Upper lobe of left lung (tissue), 6 donors: ENCODE data around the gene ZNF273. TPM values are rescaled to one million over a fixed set of nuclear protein-coding genes. Genes with fewer than 3 reads are reported as not detected.

Experiments used
- ATAC-seq, 2 donors: fragments of 200-7000 bp; cut with Tn5 transposase; one replicate each; pipeline ENCODE4 v1.9.1; 2022; ENCODE audit warnings: mild to moderate bottlenecking in 2 of 2, moderate library complexity in 2 of 2; ENCODE audit not compliant: low FRiP score in 2 of 2
- DNase-seq, 2 donors: peaks; one replicate each; pipeline ENCODE4 v3.0.0-alpha.2; 2019 to 2020
- H3K27ac ChIP-seq, 4 donors: fragments of 200-600 bp; sonication (generic); one replicate each; pipeline ENCODE4 v1.5.1; 2016 to 2019
- H3K27me3 ChIP-seq, 4 donors: fragments of 200-600 bp; sonication (generic); one replicate each; pipeline ENCODE4 v1.5.1; 2017 to 2019
- H3K36me3 ChIP-seq, 4 donors: fragments of 200-600 bp; sonication (generic); one replicate each; pipeline ENCODE4 v1.5.1; 2016 to 2019
- H3K4me1 ChIP-seq, 4 donors: fragments of 200-600 bp; sonication (generic); one replicate each; pipeline ENCODE4 v1.5.1; 2018 to 2019
- H3K4me3 ChIP-seq, 4 donors: fragments of 200-600 bp; sonication (generic); one replicate each; pipeline ENCODE4 v1.5.1; 2017 to 2019; ENCODE audit warnings: mild to moderate bottlenecking in 2 of 4, moderate library complexity in 1 of 4
- H3K9me3 ChIP-seq, 4 donors: fragments of 200-600 bp; sonication (generic); one replicate each; pipeline ENCODE4 v1.5.1; 2018 to 2019
- EP300 ChIP-seq, 4 donors: sonication (generic); formaldehyde crosslinking; IDR thresholded peaks; one replicate each; pipeline ENCODE4 v1.5.1; 2017; ENCODE audit warnings: antibody characterized with exemption in 4 of 4, control low read depth in 2 of 4
- POLR2A ChIP-seq, 4 donors: fragments of 450-650 bp; IDR thresholded peaks; one replicate each; pipeline ENCODE4 v1.5.1; 2016 to 2017; ENCODE audit warnings: antibody characterized with exemption in 4 of 4, mild to moderate bottlenecking in 2 of 4
- POLR2AphosphoS5 ChIP-seq, 2 donors: sonication (generic); formaldehyde crosslinking; IDR thresholded peaks; one replicate each; pipeline ENCODE4 v1.5.1; 2017; ENCODE audit warnings: antibody characterized with exemption in 2 of 2
- WGBS, 2 donors: methylation state at CpG; one replicate each; pipeline ENCODE4 v1.1.5; 2017 to 2018; 5-methylcytosine and 5-hydroxymethylcytosine counted together
- total RNA-seq, 6 donors: library from RNA; depleted of rRNA in 4 of 6; stranded (reverse); fragments of >200 nt in 4 of 6; gene quantifications; one replicate each; pipeline versions ENCODE4 v1.1.0 to v1.2.1, GENCODE V29; 2016 to 2021
- TF ChIP-seq, protein P1 (sequence below), 6 experiments: fragments of 450-650 bp in 4 of 6; fragments of 200-600 bp in 2 of 6; sonication (generic) in 2 of 6; IDR thresholded peaks; one replicate each; pipeline ENCODE4 v1.5.1; 2016 to 2019; ENCODE audit warnings: antibody characterized with exemption in 6 of 6
- donor health status: DM: no; HTN: no; CAD: no; lungs with moderate emphysema.
- donor health status: DM: no; HTN: yes; CAD: no; lungs with severe emphysema.

Gene ZNF273
- total RNA-seq, 6 donors from 2014 or later: 3.2 to 29.6 (median 7.6) TPM

DNA sequence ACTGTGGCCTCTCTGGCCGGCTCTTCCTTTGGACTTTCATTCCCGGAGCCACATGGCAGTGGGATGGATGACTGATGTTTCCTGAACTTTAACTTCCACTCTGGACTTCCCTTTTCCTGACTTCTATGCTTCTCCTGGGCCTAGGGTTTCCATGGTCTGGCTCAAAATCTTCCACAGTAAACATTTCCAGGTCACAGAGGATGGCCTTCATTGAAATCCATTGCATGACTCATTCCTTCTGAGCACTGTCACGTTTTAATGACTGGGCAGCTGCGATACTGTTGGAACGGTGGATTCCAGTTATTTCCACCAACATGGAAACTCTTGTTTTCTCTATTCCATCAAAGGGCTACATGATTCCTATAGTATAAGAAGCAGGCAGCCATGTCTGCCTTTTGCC lies 24.4 kb upstream of the ZNF273 start:
- ATAC-seq: no peak
- Histone ChIP-seq H3K9me3 (no peaks in the 10 kb centered on the region), H3K27me3 (no peaks in the 10 kb centered on the region), H3K4me1 (peaks cover 0 to 24% (median 5%) of the 10 kb centered on the region in 4 donors), H3K27ac (no peak overlapping the region), H3K36me3 (no peaks in the 10 kb centered on the region), H3K4me3 (no peak overlapping the region)
- no peak for DNase-seq
- WGBS, 2 donors: 75 to 89% methylated on average over 5 of the region's 5 CpGs
- no peak for TF ChIP-seq POLR2A (IDR thresholded peaks at IDR 0.05)
- no peak for TF ChIP-seq POLR2AphosphoS5 (IDR thresholded peaks at IDR 0.05)
- no peak for TF ChIP-seq EP300 (IDR thresholded peaks at IDR 0.05)
- TF ChIP-seq, protein P1, sequence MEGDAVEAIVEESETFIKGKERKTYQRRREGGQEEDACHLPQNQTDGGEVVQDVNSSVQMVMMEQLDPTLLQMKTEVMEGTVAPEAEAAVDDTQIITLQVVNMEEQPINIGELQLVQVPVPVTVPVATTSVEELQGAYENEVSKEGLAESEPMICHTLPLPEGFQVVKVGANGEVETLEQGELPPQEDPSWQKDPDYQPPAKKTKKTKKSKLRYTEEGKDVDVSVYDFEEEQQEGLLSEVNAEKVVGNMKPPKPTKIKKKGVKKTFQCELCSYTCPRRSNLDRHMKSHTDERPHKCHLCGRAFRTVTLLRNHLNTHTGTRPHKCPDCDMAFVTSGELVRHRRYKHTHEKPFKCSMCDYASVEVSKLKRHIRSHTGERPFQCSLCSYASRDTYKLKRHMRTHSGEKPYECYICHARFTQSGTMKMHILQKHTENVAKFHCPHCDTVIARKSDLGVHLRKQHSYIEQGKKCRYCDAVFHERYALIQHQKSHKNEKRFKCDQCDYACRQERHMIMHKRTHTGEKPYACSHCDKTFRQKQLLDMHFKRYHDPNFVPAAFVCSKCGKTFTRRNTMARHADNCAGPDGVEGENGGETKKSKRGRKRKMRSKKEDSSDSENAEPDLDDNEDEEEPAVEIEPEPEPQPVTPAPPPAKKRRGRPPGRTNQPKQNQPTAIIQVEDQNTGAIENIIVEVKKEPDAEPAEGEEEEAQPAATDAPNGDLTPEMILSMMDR (IDR thresholded peaks at IDR 0.05): no peak

DNA sequence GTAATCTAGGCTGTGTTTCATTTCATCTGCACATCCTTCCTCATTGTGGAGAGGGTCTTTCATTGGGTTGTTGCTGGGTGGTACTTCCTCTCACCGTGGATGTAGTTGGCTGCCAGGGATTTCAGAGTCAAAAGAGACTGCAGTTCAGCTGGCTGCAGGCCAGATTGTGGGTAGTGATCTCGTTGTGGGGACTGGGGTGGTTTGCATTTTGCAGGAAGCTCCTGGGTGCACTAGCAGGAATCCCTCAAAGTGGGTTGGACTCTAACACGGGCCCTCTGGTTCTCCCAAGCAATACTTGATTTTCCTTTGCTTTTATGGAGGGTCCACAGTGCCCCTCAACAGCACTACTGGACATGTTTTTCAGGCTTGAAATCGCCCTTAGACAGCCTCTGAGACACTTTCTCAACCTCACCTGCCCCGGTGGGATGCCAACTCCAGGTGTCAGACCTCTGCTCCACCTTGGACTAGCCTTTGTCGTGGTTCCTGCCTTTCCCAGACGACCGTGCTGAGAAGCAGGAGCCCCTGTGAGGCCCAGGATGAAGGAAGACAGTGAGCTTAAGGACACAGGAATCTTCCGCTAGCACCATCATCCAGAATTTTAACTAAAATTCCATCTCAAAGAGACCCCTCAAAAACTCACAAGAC lies 23.9 kb upstream of the ZNF273 start:
- Histone ChIP-seq H3K36me3 (no peaks in the 10 kb centered on the region), H3K27ac (no peak overlapping the region), H3K4me3 (no peak overlapping the region), H3K9me3 (no peaks in the 10 kb centered on the region), H3K4me1 (peaks cover 0 to 24% (median 5%) of the 10 kb centered on the region in 4 donors), H3K27me3 (no peaks in the 10 kb centered on the region)
- ATAC-seq: no peak
- WGBS, 2 donors: 70 to 77% methylated on average over 9 of the region's 9 CpGs
- TF ChIP-seq POLR2A (IDR thresholded peaks at IDR 0.05) (no peak), EP300 (IDR thresholded peaks at IDR 0.05) (no peak), POLR2AphosphoS5 (IDR thresholded peaks at IDR 0.05) (no peak)
- TF ChIP-seq, protein P1 (IDR thresholded peaks at IDR 0.05): no peak
- DNase-seq: no peak

DNA sequence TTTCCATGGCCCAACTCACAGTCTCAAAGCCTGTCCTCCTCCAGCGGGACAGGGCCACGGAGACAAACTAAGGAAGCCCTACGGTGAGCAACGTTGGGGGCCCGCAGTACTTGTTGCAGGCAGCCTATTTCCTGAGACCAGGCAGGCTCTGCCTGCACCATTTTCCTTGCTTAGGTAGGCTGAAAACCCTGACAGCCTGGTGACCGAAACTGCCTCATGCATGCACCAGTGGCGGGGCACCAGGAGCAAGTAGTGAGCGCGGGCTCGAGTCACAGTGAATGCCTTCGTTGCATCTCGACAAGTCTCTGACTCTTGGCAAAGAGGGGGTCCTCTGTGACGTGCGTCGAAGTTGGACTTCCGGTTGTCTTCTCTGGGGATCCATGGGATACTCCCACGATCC lies 23.3 kb upstream of the ZNF273 start:
- Histone ChIP-seq H3K9me3 (no peaks in the 10 kb centered on the region), H3K4me3 (no peak overlapping the region), H3K27me3 (no peaks in the 10 kb centered on the region), H3K4me1 (peaks cover 0 to 24% (median 5%) of the 10 kb centered on the region in 4 donors), H3K27ac (no peak overlapping the region), H3K36me3 (no peaks in the 10 kb centered on the region)
- DNase-seq (peak in 1 of 2 donors; percentile 20), ATAC-seq (no peak)
- no peak for TF ChIP-seq EP300 (IDR thresholded peaks at IDR 0.05)
- TF ChIP-seq POLR2A (IDR thresholded peaks at IDR 0.05): no peak
- TF ChIP-seq POLR2AphosphoS5 (IDR thresholded peaks at IDR 0.05): no peak
- TF ChIP-seq, protein P1 (IDR thresholded peaks at IDR 0.05): no peak
- 90 to 98% methylated on average over 15 to 17 of the region's 17 CpGs for WGBS, 2 donors

DNA sequence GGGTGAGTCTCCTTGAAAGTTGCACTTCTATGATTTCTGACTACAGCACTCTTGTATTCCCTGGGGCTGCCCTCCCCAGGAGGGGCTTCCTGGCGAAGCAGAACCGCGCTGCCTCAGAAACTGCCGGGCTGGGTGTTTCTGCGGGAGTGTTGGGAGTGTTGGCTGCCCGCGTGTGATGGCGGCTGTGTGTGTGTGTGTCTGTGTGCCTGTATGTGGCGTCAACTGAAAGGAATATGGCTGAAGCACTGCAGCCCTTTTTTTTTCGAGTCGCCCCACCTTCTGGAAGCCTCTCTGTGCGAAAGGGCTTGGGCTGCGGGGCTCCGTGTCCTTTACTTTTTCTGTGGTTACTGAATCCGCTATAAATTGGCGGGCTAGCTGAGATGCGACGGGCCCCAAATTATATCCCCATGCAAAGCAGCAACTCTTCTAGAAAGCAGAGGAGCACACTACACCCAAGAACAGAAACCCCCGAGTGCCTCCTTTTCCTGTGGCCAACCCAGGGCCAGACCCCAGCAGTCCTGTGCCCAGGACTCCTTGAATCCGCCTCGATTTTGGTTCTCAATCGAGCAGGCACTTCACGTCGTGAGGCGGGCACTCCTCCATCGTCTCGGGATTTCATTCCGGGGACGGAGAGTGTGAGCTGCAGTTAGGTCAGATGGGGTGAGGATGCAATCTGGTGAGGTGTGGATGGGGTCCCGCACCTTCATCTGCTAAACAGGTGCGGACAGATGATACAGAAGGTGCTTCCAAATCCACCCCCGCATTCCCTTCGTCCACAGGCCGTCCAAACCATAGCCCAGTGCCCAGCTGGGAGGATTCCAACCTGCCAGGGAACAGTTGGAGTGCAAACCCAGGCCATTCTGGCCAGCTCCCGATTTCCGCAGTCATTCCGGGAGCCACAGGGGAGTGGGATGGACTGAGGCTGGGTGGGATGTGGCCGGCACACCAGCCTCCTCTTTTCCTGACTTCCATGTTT lies 22.5 kb upstream of the ZNF273 start:
- Histone ChIP-seq H3K4me3 (no peak overlapping the region), H3K27ac (no peak overlapping the region), H3K36me3 (no peaks in the 10 kb centered on the region), H3K27me3 (no peaks in the 10 kb centered on the region), H3K9me3 (no peaks in the 10 kb centered on the region), H3K4me1 (peaks cover 0 to 24% (median 5%) of the 10 kb centered on the region in 4 donors)
- TF ChIP-seq EP300 (IDR thresholded peaks at IDR 0.05) (no peak), POLR2A (IDR thresholded peaks at IDR 0.05) (no peak), POLR2AphosphoS5 (IDR thresholded peaks at IDR 0.05) (no peak)
- TF ChIP-seq, protein P1 (IDR thresholded peaks at IDR 0.05): no peak
- DNase-seq (no peak), ATAC-seq (no peak)
- WGBS, 2 donors: 94 to 95% methylated on average over 36 to 38 of the region's 38 CpGs
